GM19025 (cell line): ENCODE data around the gene NDUFB1.

Source experiments
- ATAC-seq: cut with Tn5 transposase; IDR thresholded peaks from one replicate; pipeline ENCODE4 v1.9.1; 2021; ENCODE audit warnings: mild to moderate bottlenecking, low read depth, moderate library complexity; ENCODE audit not compliant: unreplicated experiment

NDUFB1 gene

GRCh38 chr14:92121670-92122350 lies at the start of gene NDUFB1, which contains the start of gene CPSF2:
TSS of gene NDUFB1 (minus strand) at chr14:92121706. CDS start at chr14:92117637, 4,069 bp downstream.
TSS of gene CPSF2 (plus strand) at chr14:92121969. CDS start at chr14:92130985, 9,016 bp downstream.
- peak; percentile 89 for ATAC-seq

- ATAC-seq, result no peak
Measured at GRCh38 chr14:92164958-92165357, 43.5 kb upstream of the NDUFB1 start.

- no peak for ATAC-seq
Measured at GRCh38 chr14:92161521-92161920, 40.0 kb upstream of the NDUFB1 start.

GRCh38 chr14:92160619-92161018 lies 39.1 kb upstream of the NDUFB1 start:
- no peak for ATAC-seq

- ATAC-seq, result no peak
Measured at GRCh38 chr14:92154283-92154942, 32.9 kb upstream of the NDUFB1 start.

- no peak for ATAC-seq
Measured at GRCh38 chr14:92153581-92153980, 32.1 kb upstream of the NDUFB1 start.

GRCh38 chr14:92144708-92145107 lies 23.2 kb upstream of the NDUFB1 start:
- ATAC-seq, result no peak

GRCh38 chr14:92143962-92144361 lies 22.5 kb upstream of the NDUFB1 start:
- no peak for ATAC-seq

- no peak for ATAC-seq
Measured at GRCh38 chr14:92143309-92143708, 21.8 kb upstream of the NDUFB1 start.

- no peak for ATAC-seq
Measured at GRCh38 chr14:92135269-92135668, 13.8 kb upstream of the NDUFB1 start.

- no peak for ATAC-seq
Measured at GRCh38 chr14:92134456-92134855, 12.9 kb upstream of the NDUFB1 start.

- no peak for ATAC-seq
Measured at GRCh38 chr14:92122761-92123160, 1.3 kb upstream of the NDUFB1 start.

- ATAC-seq, result peak; percentile 3
Measured at GRCh38 chr14:92122351-92122677, 808 bp upstream of the NDUFB1 start.

GRCh38 chr14:92121207-92121669 lies 268 bp downstream of the NDUFB1 start:
- no peak for ATAC-seq

GRCh38 chr14:92109490-92109889 lies 12.0 kb downstream of the NDUFB1 start:
- ATAC-seq, result no peak

- ATAC-seq, result no peak
Measured at GRCh38 chr14:92108345-92109254, 12.9 kb downstream of the NDUFB1 start.

- peak; percentile 84 for ATAC-seq
Measured at GRCh38 chr14:92106143-92106926, 15.2 kb downstream of the NDUFB1 start, which contains the start of gene ATXN3. TSS of gene ATXN3 (minus strand) at chr14:92106582. CDS start at chr14:92106552, 30 bp downstream.

GRCh38 chr14:92105893-92106142 lies 15.7 kb downstream of the NDUFB1 start:
- peak; percentile 3 for ATAC-seq

- no peak for ATAC-seq
Measured at GRCh38 chr14:92105073-92105892, 16.2 kb downstream of the NDUFB1 start.
